ENCODE measurements around the gene SBF2.

Gene SBF2

GRCh38 chr11:9821008-9821752, 472.8 kb downstream of the SBF2 start:
- TF ChIP-seq POLR2A (IDR thresholded peaks at IDR 0.05; ENCODE audit: low read depth, low read length) (no peak), SPI1 (IDR thresholded peaks at IDR 0.05; ENCODE audit: low read depth, low read length) (no peak), TAF1 (IDR thresholded peaks at IDR 0.05; ENCODE audit: low read depth, low read length) (no peak), POU2F2 (IDR thresholded peaks at IDR 0.05; ENCODE audit: low read depth, low read length) (no peak), PAX5 (IDR thresholded peaks at IDR 0.05; ENCODE audit: insufficient read depth, low read length, severe bottlenecking) (no peak), POLR2AphosphoS5 (IDR thresholded peaks at IDR 0.05; ENCODE audit: low read depth, low read length) (no peak)
- DNase-seq (ENCODE audit: insufficient read length, low spot score) (no peak), FAIRE-seq (no peak)

- FAIRE-seq (no peak), DNase-seq (ENCODE audit: insufficient read length, low spot score) (no peak)
- TF ChIP-seq PAX5 (IDR thresholded peaks at IDR 0.05; ENCODE audit: insufficient read depth, low read length, severe bottlenecking) (no peak), SPI1 (IDR thresholded peaks at IDR 0.05; ENCODE audit: low read depth, low read length) (no peak), POLR2AphosphoS5 (IDR thresholded peaks at IDR 0.05; ENCODE audit: low read depth, low read length) (no peak), POLR2A (IDR thresholded peaks at IDR 0.05; ENCODE audit: low read depth, low read length) (no peak), POU2F2 (IDR thresholded peaks at IDR 0.05; ENCODE audit: low read depth, low read length) (no peak), TAF1 (IDR thresholded peaks at IDR 0.05; ENCODE audit: low read depth, low read length) (no peak)
Measured at GRCh38 chr11:9820260-9820659, 473.8 kb downstream of the SBF2 start.

- no peak for DNase-seq (ENCODE audit: insufficient read length, low spot score)
- TF ChIP-seq POLR2AphosphoS5 (IDR thresholded peaks at IDR 0.05; ENCODE audit: low read depth, low read length) = no peak
- TF ChIP-seq TAF1 (IDR thresholded peaks at IDR 0.05; ENCODE audit: low read depth, low read length) = no peak
- no peak for TF ChIP-seq SPI1 (IDR thresholded peaks at IDR 0.05; ENCODE audit: low read depth, low read length)
- no peak for TF ChIP-seq POU2F2 (IDR thresholded peaks at IDR 0.05; ENCODE audit: low read depth, low read length)
- no peak for TF ChIP-seq POLR2A (IDR thresholded peaks at IDR 0.05; ENCODE audit: low read depth, low read length)
- TF ChIP-seq PAX5 (IDR thresholded peaks at IDR 0.05; ENCODE audit: insufficient read depth, low read length, severe bottlenecking) = no peak
Measured at GRCh38 chr11:9817191-9817590, 476.8 kb downstream of the SBF2 start.

GRCh38 chr11:9815486-9816136, 478.4 kb downstream of the SBF2 start:
- TF ChIP-seq TAF1 (IDR thresholded peaks at IDR 0.05; ENCODE audit: low read depth, low read length) (no peak), SPI1 (IDR thresholded peaks at IDR 0.05; ENCODE audit: low read depth, low read length) (no peak), POU2F2 (IDR thresholded peaks at IDR 0.05; ENCODE audit: low read depth, low read length) (no peak), POLR2AphosphoS5 (IDR thresholded peaks at IDR 0.05; ENCODE audit: low read depth, low read length) (no peak), PAX5 (IDR thresholded peaks at IDR 0.05; ENCODE audit: insufficient read depth, low read length, severe bottlenecking) (no peak), POLR2A (IDR thresholded peaks at IDR 0.05; ENCODE audit: low read depth, low read length) (no peak)
- DNase-seq (ENCODE audit: insufficient read length, low spot score) (no peak), FAIRE-seq (no peak)

More at GRCh38 chr11:9817191-9817590, 476.8 kb downstream of the SBF2 start:
- no peak for FAIRE-seq

- FAIRE-seq (no peak), DNase-seq (ENCODE audit: insufficient read length, low spot score) (no peak)
- no peak for TF ChIP-seq POU2F2 (IDR thresholded peaks at IDR 0.05; ENCODE audit: low read depth, low read length)
- no peak for TF ChIP-seq POLR2A (IDR thresholded peaks at IDR 0.05; ENCODE audit: low read depth, low read length)
- no peak for TF ChIP-seq POLR2AphosphoS5 (IDR thresholded peaks at IDR 0.05; ENCODE audit: low read depth, low read length)
- TF ChIP-seq SPI1 (IDR thresholded peaks at IDR 0.05; ENCODE audit: low read depth, low read length) = no peak
- TF ChIP-seq PAX5 (IDR thresholded peaks at IDR 0.05; ENCODE audit: insufficient read depth, low read length, severe bottlenecking) = no peak
- TF ChIP-seq TAF1 (IDR thresholded peaks at IDR 0.05; ENCODE audit: low read depth, low read length) = no peak
Measured at GRCh38 chr11:9814108-9814507, 479.9 kb downstream of the SBF2 start.

GRCh38 chr11:9808943-9809342, 485.1 kb downstream of the SBF2 start:
- DNase-seq (ENCODE audit: insufficient read length, low spot score) = no peak
- TF ChIP-seq TAF1 (IDR thresholded peaks at IDR 0.05; ENCODE audit: low read depth, low read length) (no peak), POLR2A (IDR thresholded peaks at IDR 0.05; ENCODE audit: low read depth, low read length) (no peak), POLR2AphosphoS5 (IDR thresholded peaks at IDR 0.05; ENCODE audit: low read depth, low read length) (no peak), SPI1 (IDR thresholded peaks at IDR 0.05; ENCODE audit: low read depth, low read length) (no peak), POU2F2 (IDR thresholded peaks at IDR 0.05; ENCODE audit: low read depth, low read length) (no peak), PAX5 (IDR thresholded peaks at IDR 0.05; ENCODE audit: insufficient read depth, low read length, severe bottlenecking) (no peak)
- FAIRE-seq = no peak

- FAIRE-seq (no peak), DNase-seq (ENCODE audit: insufficient read length, low spot score) (no peak)
- TF ChIP-seq TAF1 (IDR thresholded peaks at IDR 0.05; ENCODE audit: low read depth, low read length) = no peak
- no peak for TF ChIP-seq POU2F2 (IDR thresholded peaks at IDR 0.05; ENCODE audit: low read depth, low read length)
- TF ChIP-seq SPI1 (IDR thresholded peaks at IDR 0.05; ENCODE audit: low read depth, low read length) = no peak
- no peak for TF ChIP-seq PAX5 (IDR thresholded peaks at IDR 0.05; ENCODE audit: insufficient read depth, low read length, severe bottlenecking)
- TF ChIP-seq POLR2A (IDR thresholded peaks at IDR 0.05; ENCODE audit: low read depth, low read length) = no peak
- TF ChIP-seq POLR2AphosphoS5 (IDR thresholded peaks at IDR 0.05; ENCODE audit: low read depth, low read length) = no peak
Measured at GRCh38 chr11:9806946-9807687, 486.9 kb downstream of the SBF2 start.

- DNase-seq (ENCODE audit: insufficient read length, low spot score) (no peak), FAIRE-seq (no peak)
- TF ChIP-seq POLR2A (IDR thresholded peaks at IDR 0.05; ENCODE audit: low read depth, low read length) (no peak), POU2F2 (IDR thresholded peaks at IDR 0.05; ENCODE audit: low read depth, low read length) (no peak), TAF1 (IDR thresholded peaks at IDR 0.05; ENCODE audit: low read depth, low read length) (no peak), SPI1 (IDR thresholded peaks at IDR 0.05; ENCODE audit: low read depth, low read length) (no peak), POLR2AphosphoS5 (IDR thresholded peaks at IDR 0.05; ENCODE audit: low read depth, low read length) (no peak)
Measured at GRCh38 chr11:9804419-9804902, 489.6 kb downstream of the SBF2 start.
